Suprapubic skin (tissue), 4 donors: ENCODE measurements around the gene ABCA4. TPM values are rescaled to one million over a fixed set of nuclear protein-coding genes. Genes with fewer than 3 reads are reported as not detected.
"Not testable (repeated sequence)": the region's sequence is repeated elsewhere in the genome, so short reads cannot be mapped to it uniquely, and the experiment has no call there.

Source experiments
- DNase-seq, 2 donors: peaks; one replicate each; pipeline ENCODE4 v3.0.0-alpha.2; 2019; ENCODE audit warnings: low spot score in 2 of 2
- H3K27ac ChIP-seq: fragments of 200-600 bp; sonication (generic); one replicate; pipeline ENCODE4 v1.5.1; 2019
- H3K27me3 ChIP-seq: fragments of 200-600 bp; sonication (generic); one replicate; pipeline ENCODE4 v1.5.1; 2019
- H3K36me3 ChIP-seq: fragments of 200-600 bp; sonication (generic); one replicate; pipeline ENCODE4 v1.5.1; 2019
- H3K4me1 ChIP-seq: fragments of 200-600 bp; sonication (generic); one replicate; pipeline ENCODE4 v1.5.1; 2019
- H3K4me3 ChIP-seq: fragments of 200-600 bp; sonication (generic); one replicate; pipeline ENCODE4 v1.5.1; 2019; ENCODE audit warnings: mild to moderate bottlenecking
- H3K9me3 ChIP-seq: fragments of 200-600 bp; sonication (generic); one replicate; pipeline ENCODE4 v1.5.1; 2019
- CTCF ChIP-seq, 2 donors: fragments of 200-600 bp in 1 of 2; fragments of 450-650 bp in 1 of 2; sonication (generic) in 1 of 2; IDR thresholded peaks; one replicate each; pipeline ENCODE4 v1.5.1; 2016 to 2019; ENCODE audit warnings: antibody characterized with exemption in 2 of 2, mild to moderate bottlenecking in 1 of 2, moderate library complexity in 1 of 2
- EP300 ChIP-seq: sonication (generic); formaldehyde crosslinking; IDR thresholded peaks from one replicate; pipeline ENCODE4 v1.6.1; 2017; ENCODE audit warnings: antibody characterized with exemption
- POLR2A ChIP-seq, 2 donors: fragments of 450-650 bp; IDR thresholded peaks; one replicate each; pipeline ENCODE4 v1.6.1; 2017; ENCODE audit warnings: antibody characterized with exemption in 2 of 2, mild to moderate bottlenecking in 2 of 2, moderate library complexity in 2 of 2
- POLR2AphosphoS5 ChIP-seq, 3 donors: sonication (generic); formaldehyde crosslinking; IDR thresholded peaks; one replicate each; pipeline ENCODE4 v1.6.1; 2017; ENCODE audit warnings: antibody characterized with exemption in 3 of 3
- WGBS: methylation state at CpG from one replicate; pipeline ENCODE4 v1.1.5; 2018; 5-methylcytosine and 5-hydroxymethylcytosine counted together
- total RNA-seq, 4 donors: library from RNA; depleted of rRNA; stranded (reverse); fragments of >200 nt; gene quantifications; one replicate each; pipeline ENCODE4 v1.1.0, GENCODE V29; 2016

Gene ABCA4
- total RNA-seq, 4 donors from 2014 or later, result 2.8 to 6.8 (median 4.3) TPM

- Histone ChIP-seq H3K9me3 (no peaks in the 10 kb centered on the region), H3K27ac (no peak overlapping the region), H3K4me1 (no peaks in the 10 kb centered on the region), H3K36me3 (no peaks in the 10 kb centered on the region), H3K4me3 (no peak overlapping the region), H3K27me3 (no peaks in the 10 kb centered on the region)
- 76% methylated on average over 3 of the region's 3 CpGs for WGBS
- TF ChIP-seq CTCF (IDR thresholded peaks at IDR 0.05) (no peak), EP300 (no peak), POLR2AphosphoS5 (IDR thresholded peaks at IDR 0.05) (no peak), POLR2A (IDR thresholded peaks at IDR 0.05) (no peak)
- DNase-seq, result no peak
These were observed 121.0 kb downstream of the ABCA4 start for GRCh38 chr1:93999840-94000415.

- 95% methylated on average over 4 of the region's 4 CpGs for WGBS
- not testable (repeated sequence) for DNase-seq
These were observed 122.4 kb downstream of the ABCA4 start for GRCh38 chr1:93998532-93998931.

GRCh38 chr1:93997756-93998155, 123.2 kb downstream of the ABCA4 start:
- TF ChIP-seq CTCF (IDR thresholded peaks at IDR 0.05) (no peak), POLR2AphosphoS5 (IDR thresholded peaks at IDR 0.05) (no peak), EP300 (no peak), POLR2A (IDR thresholded peaks at IDR 0.05) (no peak)
- no peaks in the 10 kb centered on the region for H3K4me1 ChIP-seq
- WGBS, result 57% methylated on average over 7 of the region's 7 CpGs
- H3K4me3 ChIP-seq, result no peak overlapping the region
- H3K9me3 ChIP-seq, result no peaks in the 10 kb centered on the region
- no peaks in the 10 kb centered on the region for H3K27me3 ChIP-seq
- H3K36me3 ChIP-seq, result no peaks in the 10 kb centered on the region
- no peak for DNase-seq
- H3K27ac ChIP-seq, result no peak overlapping the region

More at GRCh38 chr1:93998532-93998931, 122.4 kb downstream of the ABCA4 start:
- H3K9me3 ChIP-seq, H3K36me3 ChIP-seq, H3K27ac ChIP-seq, H3K4me1 ChIP-seq, H3K4me3 ChIP-seq, H3K27me3 ChIP-seq: not testable (repeated sequence)

GRCh38 chr1:93995837-93996536, 125.0 kb downstream of the ABCA4 start:
- no peak for DNase-seq
- Histone ChIP-seq H3K4me1 (no peaks in the 10 kb centered on the region), H3K36me3 (no peaks in the 10 kb centered on the region), H3K27ac (no peak overlapping the region), H3K4me3 (no peak overlapping the region), H3K9me3 (no peaks in the 10 kb centered on the region), H3K27me3 (no peaks in the 10 kb centered on the region)
- TF ChIP-seq CTCF (IDR thresholded peaks at IDR 0.05) (no peak), POLR2AphosphoS5 (IDR thresholded peaks at IDR 0.05) (no peak), POLR2A (IDR thresholded peaks at IDR 0.05) (no peak), EP300 (no peak)
- WGBS, result 51% methylated on average over 5 of the region's 5 CpGs

- DNase-seq, result no peak
- no peak overlapping the region for H3K27ac ChIP-seq
- no peak overlapping the region for H3K4me3 ChIP-seq
- no peaks in the 10 kb centered on the region for H3K27me3 ChIP-seq
- no peaks in the 10 kb centered on the region for H3K9me3 ChIP-seq
- WGBS, result 82% methylated on average over 6 of the region's 6 CpGs
- peaks cover 9% of the 10 kb centered on the region for H3K4me1 ChIP-seq
- TF ChIP-seq POLR2A (IDR thresholded peaks at IDR 0.05) (no peak), EP300 (no peak), POLR2AphosphoS5 (IDR thresholded peaks at IDR 0.05) (no peak), CTCF (IDR thresholded peaks at IDR 0.05) (no peak)
- no peaks in the 10 kb centered on the region for H3K36me3 ChIP-seq
These were observed 127.2 kb downstream of the ABCA4 start for GRCh38 chr1:93993731-93994130.
